GM18519 (cell line): Measurements from ENCODE around the gene CPLX1.

Experiments used
- ATAC-seq: cut with Tn5 transposase; IDR thresholded peaks from one replicate; pipeline ENCODE4 v1.9.1; 2021; ENCODE audit warnings: mild to moderate bottlenecking, moderate library complexity; ENCODE audit not compliant: unreplicated experiment, low FRiP score

The CPLX1 gene

GRCh38 chr4:794900-795725 lies 30.8 kb downstream of the CPLX1 start:
- ATAC-seq = no peak

- no peak for ATAC-seq
Measured at GRCh38 chr4:793941-794621, 31.8 kb downstream of the CPLX1 start.

- ATAC-seq = no peak
Measured at GRCh38 chr4:793093-793861, 32.7 kb downstream of the CPLX1 start.

- no peak for ATAC-seq
Measured at GRCh38 chr4:792626-793092, 33.3 kb downstream of the CPLX1 start.

GRCh38 chr4:791898-792625 lies 33.9 kb downstream of the CPLX1 start:
- ATAC-seq = no peak

GRCh38 chr4:791252-791897 lies 34.6 kb downstream of the CPLX1 start:
- no peak for ATAC-seq

GRCh38 chr4:790466-790820 lies 35.5 kb downstream of the CPLX1 start:
- no peak for ATAC-seq

- ATAC-seq = no peak
Measured at GRCh38 chr4:789571-790465, 36.1 kb downstream of the CPLX1 start.

- no peak for ATAC-seq
Measured at GRCh38 chr4:788636-789297, 37.2 kb downstream of the CPLX1 start.

- ATAC-seq = no peak
Measured at GRCh38 chr4:788006-788635, 37.8 kb downstream of the CPLX1 start.

GRCh38 chr4:787561-787981 lies 38.4 kb downstream of the CPLX1 start:
- ATAC-seq = no peak

GRCh38 chr4:786861-787300 lies 39.0 kb downstream of the CPLX1 start:
- no peak for ATAC-seq

GRCh38 chr4:786074-786741 lies 39.7 kb downstream of the CPLX1 start:
- ATAC-seq = no peak

- no peak for ATAC-seq
Measured at GRCh38 chr4:785332-786073, 40.4 kb downstream of the CPLX1 start.

GRCh38 chr4:784401-785331 lies 41.3 kb downstream of the CPLX1 start:
- no peak for ATAC-seq
